VCaP (cell line): ENCODE data around the gene KCND3.

Experiments
- H3K27ac ChIP-seq: fragments of 450-650 bp; 2 replicates; pipeline ENCODE4 v1.5.1; 2017
- CTCF ChIP-seq: fragments of 450-650 bp; conservative IDR thresholded peaks from 2 replicates; pipeline ENCODE4 v1.5.1; 2017; ENCODE audit warnings: mild to moderate bottlenecking, moderate library complexity

KCND3 gene

GRCh38 chr1:111727056-111727455, 262.4 kb downstream of the KCND3 start:
- no peak for TF ChIP-seq CTCF

GRCh38 chr1:111725192-111725591, 264.3 kb downstream of the KCND3 start:
- no peak overlapping the region for H3K27ac ChIP-seq
- TF ChIP-seq CTCF = no peak

More at GRCh38 chr1:111727056-111727455, 262.4 kb downstream of the KCND3 start:
- H3K27ac ChIP-seq = no peak overlapping the region

- no peak for TF ChIP-seq CTCF
- no peak overlapping the region for H3K27ac ChIP-seq
These were observed 265.6 kb downstream of the KCND3 start for GRCh38 chr1:111723871-111724270.

DNA sequence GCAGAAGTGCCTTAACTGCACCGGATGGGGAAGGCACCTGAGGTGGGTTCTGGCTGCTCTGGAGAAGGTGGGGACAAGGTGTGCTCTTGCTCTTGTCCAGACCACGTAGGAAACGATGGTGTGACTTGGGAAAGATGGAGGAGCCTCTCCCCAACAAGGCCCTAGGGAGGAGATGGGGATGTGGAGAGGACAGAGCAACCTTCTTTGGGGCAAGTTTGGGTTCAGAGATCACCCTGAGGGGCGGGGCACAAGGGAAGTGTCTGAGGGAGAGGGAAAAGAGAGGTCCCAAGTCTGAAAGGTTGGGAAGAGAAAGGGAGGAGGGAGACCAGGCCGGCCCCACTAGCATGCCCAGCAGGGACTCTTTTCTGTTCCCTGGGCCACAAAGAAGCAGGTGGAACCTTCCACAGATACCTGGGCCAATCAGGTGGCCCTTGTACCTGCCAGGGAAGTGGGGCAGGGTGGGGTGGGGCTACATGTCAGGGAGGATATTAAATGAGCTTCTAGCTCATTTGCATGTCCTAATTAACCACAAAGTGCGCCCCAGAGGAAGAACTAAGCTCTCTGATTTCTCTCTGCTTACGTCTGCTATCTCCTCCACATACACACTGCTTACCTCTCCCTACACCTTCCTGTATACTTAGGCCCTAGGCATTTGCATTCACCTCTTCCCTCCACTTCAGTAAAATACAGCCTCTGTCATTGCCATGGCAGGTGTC, 266.2 kb downstream of the KCND3 start:
- no peak overlapping the region for H3K27ac ChIP-seq
- no peak for TF ChIP-seq CTCF

GRCh38 chr1:111720977-111721786, 268.3 kb downstream of the KCND3 start:
- TF ChIP-seq CTCF = no peak

More at GRCh38 chr1:111720977-111721786, 268.3 kb downstream of the KCND3 start:
- no peak overlapping the region for H3K27ac ChIP-seq
